GM18508 (cell line): ENCODE results near the gene SDSL.

Source experiments
- ATAC-seq: cut with Tn5 transposase; IDR thresholded peaks from one replicate; pipeline ENCODE4 v1.9.1; 2021; ENCODE audit warnings: moderate number of reproducible peaks; ENCODE audit not compliant: insufficient read depth, unreplicated experiment

SDSL gene

DNA sequence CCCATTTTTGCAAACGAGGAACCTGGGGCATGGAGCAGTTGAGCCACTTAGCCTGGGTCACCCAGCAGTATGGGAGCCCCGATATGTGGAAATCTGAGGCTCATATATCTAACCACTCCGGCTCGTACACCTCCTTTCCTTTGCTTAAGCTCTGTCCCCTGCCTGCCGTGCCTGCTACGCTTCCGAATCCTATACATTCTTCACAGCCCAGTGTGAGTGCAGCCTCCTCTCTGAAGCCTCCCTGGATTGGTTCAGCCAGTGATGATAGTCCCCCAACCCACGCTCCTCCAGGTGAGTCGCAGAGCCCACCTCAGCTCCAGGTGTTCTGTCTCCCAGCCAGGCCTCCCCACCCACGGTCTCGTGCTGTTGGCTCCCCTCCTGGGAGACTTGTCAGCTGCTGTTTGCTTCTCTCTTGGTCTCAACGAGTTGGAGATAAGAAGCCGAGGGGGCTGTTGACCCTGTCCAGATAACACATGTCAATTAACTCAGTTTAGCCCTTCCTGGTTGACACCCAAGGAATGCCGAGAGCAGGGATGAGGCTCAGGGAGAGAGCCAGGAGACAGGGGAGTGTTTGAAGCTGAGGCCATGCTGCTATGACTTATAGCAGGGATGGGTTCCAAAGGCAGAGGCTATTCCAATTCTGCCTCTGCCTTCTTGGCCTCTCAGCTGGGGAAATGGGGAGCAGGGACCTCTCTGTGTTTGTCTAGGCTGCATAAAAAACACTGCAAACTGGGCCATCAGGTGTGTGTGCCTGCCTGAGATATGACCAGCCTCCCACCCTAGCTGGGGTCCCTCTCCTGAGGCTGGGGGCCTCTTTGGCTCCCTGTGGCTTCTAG, 19.0 kb downstream of the SDSL start:
- no peak for ATAC-seq

- ATAC-seq = no peak
Measured at GRCh38 chr12:113443030-113443539, 20.9 kb downstream of the SDSL start.

GRCh38 chr12:113445544-113446171, 23.5 kb downstream of the SDSL start:
- no peak for ATAC-seq

GRCh38 chr12:113448873-113449272, 26.7 kb downstream of the SDSL start:
- no peak for ATAC-seq

GRCh38 chr12:113449299-113449698, 27.1 kb downstream of the SDSL start:
- ATAC-seq = no peak

GRCh38 chr12:113449839-113450238, 27.7 kb downstream of the SDSL start:
- ATAC-seq = no peak

GRCh38 chr12:113452458-113452857, 30.3 kb downstream of the SDSL start:
- no peak for ATAC-seq

DNA sequence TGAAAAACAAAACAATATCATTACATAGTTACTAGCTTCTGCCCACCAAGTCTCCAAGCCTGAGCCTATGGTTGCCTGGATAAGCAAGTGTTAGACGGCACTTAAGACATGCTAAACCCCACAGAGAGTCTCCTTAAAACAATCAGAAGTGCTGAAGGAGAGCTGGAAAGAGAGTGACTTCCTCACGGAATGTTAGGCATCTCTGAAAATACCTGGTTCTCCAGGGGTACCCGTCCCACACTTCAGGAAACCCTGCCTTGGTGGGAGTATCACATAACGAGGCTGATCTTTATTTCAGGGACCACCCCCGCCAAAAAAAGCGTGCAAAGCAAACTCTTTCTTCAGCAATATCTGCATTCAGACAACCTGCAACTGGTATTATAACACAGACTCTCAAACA, 31.1 kb downstream of the SDSL start:
- ATAC-seq = no peak

DNA sequence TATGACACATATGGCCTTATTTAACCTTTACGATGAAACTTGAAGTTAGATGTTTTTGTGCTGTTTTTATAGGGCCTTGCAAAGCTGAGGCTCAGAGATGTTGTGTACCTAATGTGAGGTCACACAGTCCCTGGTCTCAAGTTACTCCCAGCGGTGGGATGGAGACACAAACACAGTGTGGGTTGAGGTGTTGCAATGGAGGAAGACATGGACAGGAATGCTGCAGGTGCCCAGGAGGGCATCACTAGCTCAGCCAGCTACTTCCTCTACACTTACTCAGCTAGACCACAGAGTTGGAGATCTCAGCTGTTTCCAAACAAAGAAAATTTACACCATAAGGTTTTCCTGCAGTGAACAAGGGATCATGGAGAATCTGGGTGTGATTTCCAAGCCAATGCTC, 34.0 kb downstream of the SDSL start:
- ATAC-seq = no peak

- no peak for ATAC-seq
Measured at GRCh38 chr12:113456761-113457160, 34.6 kb downstream of the SDSL start.

GRCh38 chr12:113457185-113457584, 35.0 kb downstream of the SDSL start:
- ATAC-seq = no peak

- ATAC-seq = no peak
Measured at GRCh38 chr12:113457710-113458109, 35.5 kb downstream of the SDSL start.

GRCh38 chr12:113459981-113460380, 37.8 kb downstream of the SDSL start:
- no peak for ATAC-seq

DNA sequence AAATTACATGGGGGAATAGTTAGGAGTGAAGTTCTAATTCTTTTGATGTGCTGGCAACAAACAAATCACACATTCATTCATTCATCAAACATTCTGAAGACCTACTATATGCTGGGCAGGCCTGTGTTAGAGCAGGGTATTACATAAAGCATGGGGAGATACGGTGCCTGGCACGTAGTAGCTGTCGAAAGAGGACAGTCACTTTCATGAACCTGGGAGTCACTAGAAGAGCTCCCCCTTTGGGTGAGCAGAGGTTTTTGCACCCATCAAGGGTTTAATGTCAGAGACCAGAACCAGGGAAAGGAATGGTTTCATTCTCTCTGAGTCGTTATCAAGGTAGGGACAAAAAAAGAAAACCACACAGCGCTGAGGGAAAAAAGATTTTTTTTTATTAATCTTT, 39.5 kb downstream of the SDSL start:
- no peak for ATAC-seq

GRCh38 chr12:113462117-113462774, 40.1 kb downstream of the SDSL start:
- no peak for ATAC-seq

GRCh38 chr12:113462998-113463745, 41.0 kb downstream of the SDSL start:
- ATAC-seq = no peak

- ATAC-seq = no peak
Measured at GRCh38 chr12:113463746-113464451, 41.7 kb downstream of the SDSL start.

DNA sequence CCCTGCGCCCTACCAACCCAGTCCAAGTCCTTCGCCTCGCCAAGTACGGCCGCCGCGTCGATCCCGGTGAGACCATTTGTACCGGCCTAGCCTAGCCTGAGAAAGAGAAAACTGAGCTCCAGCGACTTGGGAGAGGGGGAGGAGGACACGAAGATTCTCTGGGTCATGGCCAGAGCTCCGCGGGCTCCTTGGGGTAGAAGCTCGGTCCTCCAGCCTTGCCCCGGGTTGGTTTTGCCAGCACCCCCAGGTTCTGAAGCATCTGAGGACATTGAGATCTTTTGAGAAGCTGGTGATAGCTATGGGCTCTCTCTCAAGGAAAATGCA, 42.2 kb downstream of the SDSL start:
- no peak for ATAC-seq

- no peak for ATAC-seq
Measured at GRCh38 chr12:113464852-113465719, 42.9 kb downstream of the SDSL start.
